BE2C (cell line): ENCODE results near the gene CNGB1.
"Not testable (repeated sequence)": the region's sequence is repeated elsewhere in the genome, so short reads cannot be mapped to it uniquely, and the experiment has no call there.

ENCODE experiments used
- DNase-seq: peaks from one replicate; pipeline ENCODE4 v3.0.0-alpha.2; 2020
- H3K27me3 ChIP-seq: fragments of 250-450 bp; sonication (Bioruptor Pico); 2 replicates; pipeline ENCODE4 v1.5.1; 2020; ENCODE audit warnings: mild to moderate bottlenecking
- H3K36me3 ChIP-seq: fragments of 250-450 bp; sonication (Bioruptor Pico); 2 replicates; pipeline ENCODE4 v1.5.1; 2020; ENCODE audit warnings: mild to moderate bottlenecking
- H3K4me1 ChIP-seq: fragments of 250-450 bp; sonication (Bioruptor Pico); 2 replicates; pipeline ENCODE4 v1.5.1; 2020
- H3K4me3 ChIP-seq: 2 replicates; pipeline ENCODE4 v1.5.1; 2011; ENCODE audit warnings: low read depth, low read length
- H3K9me3 ChIP-seq: fragments of 250-450 bp; sonication (Bioruptor Pico); 2 replicates; pipeline ENCODE4 v1.5.1; 2020
- TF ChIP-seq, protein P1 (sequence below): IDR thresholded peaks from 2 replicates; pipeline ENCODE4 v1.5.1; 2012; ENCODE audit warnings: mild to moderate bottlenecking, low read depth, low read length

CNGB1 gene

GRCh38 chr16:57863434-57864160, 107.3 kb downstream of the CNGB1 start:
- Histone ChIP-seq H3K4me3 (no peak overlapping the region), H3K36me3 (no peaks in the 10 kb centered on the region), H3K27me3 (no peaks in the 10 kb centered on the region), H3K9me3 (no peaks in the 10 kb centered on the region), H3K4me1 (peaks cover 3% of the 10 kb centered on the region; the same call in 1 of the 2 replicates)
- peak; percentile 57 for DNase-seq
- TF ChIP-seq, protein P1, sequence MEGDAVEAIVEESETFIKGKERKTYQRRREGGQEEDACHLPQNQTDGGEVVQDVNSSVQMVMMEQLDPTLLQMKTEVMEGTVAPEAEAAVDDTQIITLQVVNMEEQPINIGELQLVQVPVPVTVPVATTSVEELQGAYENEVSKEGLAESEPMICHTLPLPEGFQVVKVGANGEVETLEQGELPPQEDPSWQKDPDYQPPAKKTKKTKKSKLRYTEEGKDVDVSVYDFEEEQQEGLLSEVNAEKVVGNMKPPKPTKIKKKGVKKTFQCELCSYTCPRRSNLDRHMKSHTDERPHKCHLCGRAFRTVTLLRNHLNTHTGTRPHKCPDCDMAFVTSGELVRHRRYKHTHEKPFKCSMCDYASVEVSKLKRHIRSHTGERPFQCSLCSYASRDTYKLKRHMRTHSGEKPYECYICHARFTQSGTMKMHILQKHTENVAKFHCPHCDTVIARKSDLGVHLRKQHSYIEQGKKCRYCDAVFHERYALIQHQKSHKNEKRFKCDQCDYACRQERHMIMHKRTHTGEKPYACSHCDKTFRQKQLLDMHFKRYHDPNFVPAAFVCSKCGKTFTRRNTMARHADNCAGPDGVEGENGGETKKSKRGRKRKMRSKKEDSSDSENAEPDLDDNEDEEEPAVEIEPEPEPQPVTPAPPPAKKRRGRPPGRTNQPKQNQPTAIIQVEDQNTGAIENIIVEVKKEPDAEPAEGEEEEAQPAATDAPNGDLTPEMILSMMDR: peak; percentile 66

- TF ChIP-seq, protein P1: no peak
- Histone ChIP-seq H3K4me3 (no peak overlapping the region), H3K4me1 (peaks cover 3% of the 10 kb centered on the region; the same call in 1 of the 2 replicates), H3K36me3 (no peaks in the 10 kb centered on the region), H3K9me3 (no peaks in the 10 kb centered on the region), H3K27me3 (no peaks in the 10 kb centered on the region)
- DNase-seq: no peak
These were observed 108.1 kb downstream of the CNGB1 start for GRCh38 chr16:57862698-57863433.

DNA sequence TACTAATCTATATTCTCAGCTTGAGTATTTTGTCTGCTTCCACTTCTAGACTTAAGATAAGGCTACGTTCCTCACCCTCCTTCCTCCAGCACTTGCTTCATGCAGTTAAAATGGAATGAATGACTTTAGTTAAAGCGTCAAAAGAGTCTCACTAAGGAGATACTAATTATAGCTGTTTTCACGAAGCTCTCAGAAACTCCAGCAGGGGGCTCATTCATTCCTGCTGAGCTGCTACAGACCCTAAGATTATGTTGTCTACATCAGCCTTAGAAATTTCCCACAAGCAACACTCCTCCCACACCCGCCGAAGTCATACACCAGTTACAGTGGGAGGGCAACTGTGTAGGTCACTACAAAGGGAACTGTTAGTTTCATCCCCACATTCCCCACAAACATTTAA, 111.6 kb downstream of the CNGB1 start:
- no peaks in the 10 kb centered on the region for H3K27me3 ChIP-seq
- H3K4me1 ChIP-seq: 0 out of 2 replicates have a peak, but pooled peaks cover 3% of the 10 kb centered on the region
- no peaks in the 10 kb centered on the region for H3K9me3 ChIP-seq
- peak; percentile 23 for DNase-seq
- H3K36me3 ChIP-seq: no peaks in the 10 kb centered on the region
- no peak overlapping the region for H3K4me3 ChIP-seq
- TF ChIP-seq, protein P1: peak; percentile 64

DNA sequence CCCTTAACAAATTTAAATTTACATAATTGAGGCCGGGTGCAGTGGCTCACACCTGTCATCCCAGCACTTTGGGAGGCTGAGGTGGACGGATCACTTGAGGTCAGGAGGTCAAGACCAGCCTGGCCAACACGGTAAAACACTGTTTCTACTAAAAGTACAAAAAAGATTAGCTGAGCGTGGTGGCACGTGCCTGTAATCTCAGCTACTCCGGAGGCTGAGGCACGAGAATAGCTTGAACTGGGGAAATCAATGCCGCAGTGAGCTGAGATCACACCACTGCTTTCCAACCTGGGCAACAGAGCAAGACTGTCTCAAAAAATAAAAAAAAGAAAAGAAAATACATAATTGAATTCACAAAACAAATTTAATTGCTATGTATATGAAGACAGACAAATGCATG, 112.3 kb downstream of the CNGB1 start:
- no peaks in the 10 kb centered on the region for H3K9me3 ChIP-seq
- TF ChIP-seq, protein P1: no peak
- 0 out of 2 replicates have a peak, but pooled peaks cover 3% of the 10 kb centered on the region for H3K4me1 ChIP-seq
- no peak overlapping the region for H3K4me3 ChIP-seq
- no peaks in the 10 kb centered on the region for H3K36me3 ChIP-seq
- no peak for DNase-seq
- H3K27me3 ChIP-seq: no peaks in the 10 kb centered on the region

DNA sequence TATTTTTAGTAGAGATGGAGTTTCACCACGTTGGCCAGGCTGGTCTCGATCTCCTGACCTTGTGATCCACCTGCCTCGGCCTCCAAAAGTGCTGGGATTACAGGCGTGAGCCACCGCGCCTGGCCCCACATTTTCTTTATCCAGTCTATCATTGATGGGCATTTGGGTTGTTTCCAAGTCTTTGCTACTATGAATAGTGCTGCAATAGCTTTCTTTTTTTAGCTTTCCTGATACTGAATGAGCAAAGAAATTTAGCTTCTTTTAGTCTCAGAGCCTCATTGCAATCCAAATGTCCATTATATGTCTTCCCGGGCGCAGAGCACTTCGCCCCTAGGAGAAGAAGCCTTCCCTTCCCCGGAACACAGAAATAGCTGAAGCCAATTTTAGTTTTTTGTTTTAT, 112.9 kb downstream of the CNGB1 start:
- DNase-seq, H3K36me3 ChIP-seq: not testable (repeated sequence)

GRCh38 chr16:57855188-57855587, 115.7 kb downstream of the CNGB1 start:
- no peaks in the 10 kb centered on the region for H3K4me1 ChIP-seq
- DNase-seq: no peak
- no peak overlapping the region for H3K4me3 ChIP-seq
- no peaks in the 10 kb centered on the region for H3K27me3 ChIP-seq
- no peaks in the 10 kb centered on the region for H3K36me3 ChIP-seq
- TF ChIP-seq, protein P1: no peak
- no peaks in the 10 kb centered on the region for H3K9me3 ChIP-seq

More for the DNA sequence above, 112.9 kb downstream of the CNGB1 start:
- H3K4me1 ChIP-seq, H3K27me3 ChIP-seq, H3K9me3 ChIP-seq, H3K4me3 ChIP-seq: not testable (repeated sequence)
